Activated CD8-positive, alpha-beta memory T cell treated with anti-CD3 and anti-CD28 coated beads, Interleukin-2, amount 50 U/mL, for 24 hours (primary cell): ENCODE data around the gene SLC39A5.
"Not testable (repeated sequence)": the region's sequence is repeated elsewhere in the genome, so short reads cannot be mapped to it uniquely, and the experiment has no call there.

Experiments
- DNase-seq: peaks from one replicate; pipeline ENCODE4 v3.0.0-alpha.2; 2020; ENCODE audit errors: extremely low read depth

Gene SLC39A5

DNA sequence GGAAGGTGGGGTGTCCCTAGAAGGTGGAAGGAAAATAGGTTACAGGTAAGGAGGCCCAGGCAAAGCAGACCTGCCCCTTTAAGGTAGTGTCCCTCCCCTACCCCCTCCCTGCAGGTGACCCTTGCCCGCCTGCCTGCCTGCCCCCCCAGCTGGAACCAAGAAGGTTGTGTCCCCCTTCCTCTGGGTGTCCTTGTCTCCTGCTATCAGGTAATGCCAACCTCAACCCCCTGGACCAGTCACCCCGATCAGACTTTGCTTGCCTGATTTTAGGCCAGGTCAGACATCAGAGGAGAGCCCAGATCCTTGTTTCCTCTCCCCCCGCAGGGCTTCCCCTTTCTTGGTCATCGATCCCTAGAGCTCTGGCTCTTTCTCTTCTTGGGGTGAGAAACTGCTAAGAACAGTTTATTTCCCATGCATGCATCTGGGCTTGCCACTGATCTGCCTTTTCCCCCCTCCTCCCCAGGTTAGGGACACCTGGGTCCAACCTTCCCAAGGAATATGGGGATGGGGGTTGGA lies at the start of gene SLC39A5:
Gene SLC39A5, plus strand, starts transcription at position 136 of the 516 bp plus-strand sequence. CDS start 1,224 bp downstream, outside the sequence.
- DNase-seq, result no peak

DNA sequence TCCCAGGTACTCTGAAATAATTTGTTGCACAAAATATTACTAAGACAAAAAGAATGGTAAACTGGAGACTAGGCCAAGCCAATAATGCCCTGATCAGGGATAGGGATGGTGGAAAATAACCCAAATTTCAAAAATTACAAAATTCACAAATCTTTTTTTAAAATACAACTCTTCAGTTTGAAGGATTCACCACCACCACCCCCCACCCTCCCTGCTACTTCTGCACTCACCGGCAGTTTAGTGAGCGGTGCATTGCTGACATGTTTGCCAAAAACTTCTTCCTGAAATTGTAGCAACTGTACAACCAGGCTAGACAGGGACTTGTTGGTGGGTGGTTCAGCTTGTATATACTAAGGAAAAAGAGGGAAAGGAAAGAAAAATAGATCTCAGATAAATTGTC lies 42.9 kb upstream of the SLC39A5 start:
- no peak for DNase-seq

GRCh38 chr12:56188131-56188777 lies 41.6 kb upstream of the SLC39A5 start:
- no peak for DNase-seq

- DNase-seq, result no peak
Observed at GRCh38 chr12:56188778-56189098, 41.1 kb upstream of the SLC39A5 start.

- peak; percentile 60 for DNase-seq
Observed at GRCh38 chr12:56189099-56189917, 40.5 kb upstream of the SLC39A5 start, which contains the start of gene SMARCC2. TSS of gene SMARCC2 (minus strand) at chr12:56189483. CDS start at chr12:56189461, 22 bp downstream.

DNA sequence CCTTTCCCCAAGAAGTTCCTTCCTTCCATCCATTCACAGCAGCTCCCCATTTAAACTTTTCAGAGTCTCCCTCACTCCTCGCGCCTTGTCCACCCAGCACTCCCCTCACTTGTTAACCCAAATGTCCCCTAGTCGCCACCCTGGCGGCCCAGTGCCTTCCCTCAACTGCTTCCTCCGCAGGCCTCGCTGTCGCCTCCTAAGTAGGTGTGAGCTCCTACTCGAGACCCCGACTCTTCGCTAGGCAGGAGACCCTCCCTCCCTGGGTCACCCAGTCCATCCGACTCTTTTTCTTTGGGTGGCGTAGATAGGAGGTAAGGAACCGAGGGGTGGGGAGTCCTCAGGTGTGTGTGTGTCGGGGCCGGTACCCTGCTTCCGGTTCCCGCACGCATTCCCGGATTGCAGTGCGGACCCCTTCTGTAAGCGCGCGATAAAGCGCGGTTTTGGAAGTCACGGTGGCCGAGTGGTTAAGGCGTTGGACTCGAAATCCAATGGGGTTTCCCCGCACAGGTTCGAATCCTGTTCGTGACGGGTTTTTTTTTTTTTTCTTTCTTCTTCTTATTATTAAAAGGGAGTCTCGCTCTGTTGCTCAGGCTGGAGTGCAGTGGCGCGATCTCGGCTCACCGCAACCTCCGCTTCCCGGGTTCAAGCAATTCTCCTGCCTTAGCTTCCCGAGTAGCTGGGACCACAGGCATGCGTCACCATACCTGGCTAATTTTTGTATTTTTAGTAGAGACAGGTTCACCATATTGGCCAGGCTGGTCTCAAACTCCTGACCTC lies 39.7 kb upstream of the SLC39A5 start:
- DNase-seq, result peak; percentile 66

DNA sequence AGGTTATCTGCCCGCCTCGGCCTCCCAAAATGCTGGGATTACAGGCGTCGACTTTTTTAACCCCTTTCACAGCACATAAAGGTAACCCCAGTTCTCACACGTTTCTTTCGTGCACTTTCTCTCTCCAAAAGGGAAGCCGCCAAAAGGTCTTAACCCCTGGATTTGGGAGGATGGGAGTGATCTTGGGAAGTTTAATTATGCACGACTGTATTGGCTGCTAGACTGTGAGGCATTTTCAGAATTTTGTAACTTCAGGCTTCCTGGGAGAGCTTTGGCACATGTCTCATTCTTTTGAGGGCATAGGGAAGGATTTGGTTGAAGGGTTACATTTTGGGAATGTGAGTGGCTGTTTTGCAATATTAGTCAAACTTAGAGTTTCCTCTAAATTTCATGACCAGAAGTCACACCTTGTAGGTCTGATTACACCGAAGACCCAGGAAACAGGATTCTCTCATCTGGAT lies 39.1 kb upstream of the SLC39A5 start:
- no peak for DNase-seq

- no peak for DNase-seq
Observed at GRCh38 chr12:56192582-56192981, 37.3 kb upstream of the SLC39A5 start.

DNA sequence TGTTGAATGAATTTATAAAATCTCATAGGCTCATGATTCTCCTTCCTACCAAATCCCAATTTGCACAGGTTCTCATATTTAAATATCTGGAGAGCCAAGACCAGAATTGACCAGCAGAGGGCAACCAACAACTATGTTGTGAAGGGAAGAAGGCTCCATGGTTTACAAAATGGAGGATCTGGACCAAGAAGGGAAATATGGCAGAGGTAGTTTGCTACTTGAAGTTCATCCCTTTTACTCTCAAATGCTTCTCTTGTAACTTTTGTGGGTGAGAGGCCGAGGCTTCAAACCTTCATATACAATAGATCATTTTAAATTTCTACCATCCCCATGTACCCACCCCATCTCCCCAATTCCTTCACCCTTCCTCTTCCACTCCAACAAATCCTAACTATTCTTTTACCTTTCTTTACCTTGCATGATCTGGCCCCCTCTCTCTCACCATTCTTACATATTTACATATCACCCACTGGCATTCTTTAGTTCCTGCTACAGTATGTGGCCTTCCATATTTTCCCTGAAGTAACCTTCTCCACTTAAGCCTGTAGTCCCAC lies 36.7 kb upstream of the SLC39A5 start:
- DNase-seq, result peak; percentile 57

DNA sequence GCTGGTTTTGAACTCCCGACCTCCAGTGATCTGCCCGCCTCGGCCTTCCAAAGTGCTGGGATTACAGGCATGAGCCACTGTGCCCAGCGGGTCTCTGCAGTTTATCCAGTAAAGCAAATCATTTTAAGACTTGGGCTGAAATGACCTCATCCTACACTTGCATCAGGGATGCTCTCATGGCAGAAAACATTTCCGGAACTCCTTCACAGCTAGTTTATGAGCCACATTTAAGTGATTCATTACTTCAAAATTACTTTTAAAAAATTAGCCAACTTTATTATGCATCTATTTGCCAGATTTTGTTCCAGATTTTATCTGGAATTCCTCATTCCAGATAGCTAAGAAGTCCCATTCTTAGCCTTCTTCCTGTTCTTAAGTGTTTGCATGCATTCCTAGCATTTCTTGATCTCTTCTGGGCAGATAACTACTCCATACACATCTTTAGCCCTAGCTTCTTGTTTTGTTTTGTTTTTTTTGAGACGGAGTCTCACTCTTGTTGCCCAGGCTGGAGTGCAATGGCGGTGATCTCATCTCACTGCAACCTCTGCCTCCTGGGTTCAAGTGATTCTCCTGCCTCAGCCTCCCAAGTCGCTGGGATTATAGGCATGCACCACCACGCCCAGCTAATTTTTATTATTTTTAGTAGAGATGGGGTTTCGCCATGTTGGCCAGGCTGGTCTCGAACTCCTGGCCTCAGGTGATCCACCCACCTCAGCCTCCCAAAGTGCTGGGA lies 32.9 kb upstream of the SLC39A5 start:
- DNase-seq, result not testable (repeated sequence)

DNA sequence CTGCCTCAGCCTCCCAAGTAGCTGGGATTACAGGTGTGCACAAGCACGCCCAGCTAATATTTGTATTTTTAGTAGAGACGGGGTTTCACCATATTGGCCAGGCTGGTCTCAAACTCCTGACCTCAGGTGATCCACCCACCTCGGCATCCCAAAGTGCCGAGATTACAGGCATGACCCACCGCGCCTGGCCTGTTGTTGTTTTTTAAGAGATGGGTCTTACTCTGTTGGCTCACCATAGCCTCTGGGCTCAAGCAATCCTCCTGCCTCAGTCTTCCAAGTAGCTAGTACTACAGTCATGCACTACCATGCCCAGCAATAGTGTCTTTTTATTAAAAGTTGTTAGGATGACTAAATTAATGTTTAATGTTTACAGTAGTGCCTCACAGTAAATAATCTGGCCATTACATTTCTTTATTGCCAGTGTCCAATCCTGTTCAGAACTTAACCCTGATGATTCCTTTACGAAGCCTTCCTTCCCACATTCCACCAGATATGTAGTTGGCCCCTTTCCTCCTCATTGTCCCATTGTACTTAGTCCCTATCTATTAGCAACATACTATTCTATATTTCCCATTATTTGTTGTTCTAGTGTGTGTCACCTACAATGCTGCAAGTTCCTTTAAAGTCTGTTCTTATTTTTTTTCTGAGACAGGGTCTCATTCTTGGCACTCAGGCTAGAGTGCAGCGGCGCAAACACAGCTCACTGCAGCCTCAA lies 31.8 kb upstream of the SLC39A5 start:
- DNase-seq, result no peak

DNA sequence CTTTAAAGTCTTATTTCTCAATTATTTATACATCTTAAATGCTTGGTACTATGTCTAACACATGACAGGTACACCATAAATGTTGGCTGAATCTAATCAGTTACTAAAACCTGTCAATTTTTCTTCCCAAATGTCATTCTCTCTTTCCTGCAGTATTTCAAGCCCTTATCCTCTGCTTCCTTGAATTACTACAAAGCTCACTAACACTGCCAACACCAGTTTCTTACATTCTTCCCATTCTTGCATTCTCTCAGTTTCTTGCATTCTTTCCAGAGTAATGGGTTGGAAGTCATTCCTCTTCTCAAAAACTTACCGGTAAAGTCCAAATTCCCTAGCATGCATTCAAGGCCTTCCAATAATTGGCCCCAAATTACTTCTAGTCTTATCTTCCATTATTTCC lies 31.0 kb upstream of the SLC39A5 start:
- no peak for DNase-seq

DNA sequence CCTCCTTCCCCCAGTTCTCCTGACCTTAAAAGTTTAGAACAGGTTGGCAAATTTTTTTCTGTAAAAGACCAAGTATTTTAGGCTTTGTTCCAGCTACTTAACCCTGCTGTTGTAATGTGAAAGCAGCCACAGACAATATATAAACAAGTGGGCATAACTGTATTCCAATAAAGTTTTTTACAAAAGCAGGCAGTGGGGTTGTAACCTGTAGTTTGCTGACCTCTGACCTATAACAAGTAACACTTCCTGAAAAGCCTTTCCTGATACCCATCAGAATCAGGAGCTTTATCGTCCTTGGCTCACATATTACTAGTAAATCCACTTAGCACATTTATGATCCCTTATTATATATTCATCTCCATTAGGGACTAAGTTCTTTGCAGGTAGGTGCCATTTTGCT lies 27.5 kb upstream of the SLC39A5 start:
- no peak for DNase-seq

DNA sequence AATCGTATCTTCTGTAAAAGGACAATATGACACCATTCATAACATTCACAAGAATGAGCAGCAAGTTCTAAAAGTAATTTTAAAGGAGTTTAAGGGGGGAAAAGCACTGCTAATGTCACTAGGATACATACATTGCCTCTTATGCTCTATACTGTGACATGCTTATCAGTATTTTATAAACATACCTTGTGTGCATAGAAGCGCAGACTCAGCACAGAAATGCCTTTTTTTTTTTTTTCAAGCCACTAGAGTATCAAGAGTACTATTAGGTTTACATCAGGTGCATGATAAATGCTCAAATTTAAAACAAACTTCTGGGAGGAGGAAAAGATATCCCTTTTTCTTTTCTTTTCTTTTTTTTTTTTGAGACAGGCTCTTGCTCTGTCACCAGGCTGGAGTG lies 27.0 kb upstream of the SLC39A5 start:
- no peak for DNase-seq

DNA sequence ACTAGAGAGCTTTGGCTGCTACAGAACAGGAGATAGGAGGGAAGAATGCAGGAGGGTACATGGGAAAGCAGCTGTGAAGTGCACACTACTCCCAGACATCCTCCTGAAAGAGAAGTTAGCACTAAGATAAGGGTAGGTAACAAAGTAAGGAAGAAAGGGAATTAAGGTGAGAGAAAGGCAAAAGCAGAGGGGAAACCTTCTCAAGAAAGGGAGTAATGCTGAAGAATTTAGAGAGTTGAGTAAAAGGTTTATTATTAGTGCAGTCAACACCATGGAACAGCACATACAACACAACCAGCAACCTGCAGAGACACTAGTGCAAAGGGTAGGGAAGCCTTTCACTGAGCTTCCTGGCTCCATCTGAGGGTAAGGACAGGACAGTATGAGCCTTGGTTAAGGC lies 25.6 kb upstream of the SLC39A5 start:
- DNase-seq, result no peak

DNA sequence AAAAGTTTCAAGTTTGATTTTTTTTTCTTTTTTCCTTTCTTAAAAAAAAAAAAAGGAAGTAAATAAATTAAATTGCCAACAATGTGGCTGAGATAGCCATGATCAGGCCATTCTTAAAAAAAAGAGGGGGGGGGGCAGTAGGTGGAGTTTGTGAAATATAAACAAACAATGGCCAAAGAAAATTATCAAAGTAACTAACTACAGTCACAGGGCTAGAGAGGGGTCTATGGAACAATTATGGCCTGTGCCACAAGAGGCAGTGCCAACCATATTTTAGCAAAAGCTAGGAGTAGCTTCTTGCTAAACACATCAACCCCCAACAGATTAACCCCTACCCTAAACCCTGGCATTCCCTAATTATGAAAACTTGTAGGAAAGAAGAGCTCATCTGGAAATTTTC lies 24.4 kb upstream of the SLC39A5 start:
- no peak for DNase-seq

DNA sequence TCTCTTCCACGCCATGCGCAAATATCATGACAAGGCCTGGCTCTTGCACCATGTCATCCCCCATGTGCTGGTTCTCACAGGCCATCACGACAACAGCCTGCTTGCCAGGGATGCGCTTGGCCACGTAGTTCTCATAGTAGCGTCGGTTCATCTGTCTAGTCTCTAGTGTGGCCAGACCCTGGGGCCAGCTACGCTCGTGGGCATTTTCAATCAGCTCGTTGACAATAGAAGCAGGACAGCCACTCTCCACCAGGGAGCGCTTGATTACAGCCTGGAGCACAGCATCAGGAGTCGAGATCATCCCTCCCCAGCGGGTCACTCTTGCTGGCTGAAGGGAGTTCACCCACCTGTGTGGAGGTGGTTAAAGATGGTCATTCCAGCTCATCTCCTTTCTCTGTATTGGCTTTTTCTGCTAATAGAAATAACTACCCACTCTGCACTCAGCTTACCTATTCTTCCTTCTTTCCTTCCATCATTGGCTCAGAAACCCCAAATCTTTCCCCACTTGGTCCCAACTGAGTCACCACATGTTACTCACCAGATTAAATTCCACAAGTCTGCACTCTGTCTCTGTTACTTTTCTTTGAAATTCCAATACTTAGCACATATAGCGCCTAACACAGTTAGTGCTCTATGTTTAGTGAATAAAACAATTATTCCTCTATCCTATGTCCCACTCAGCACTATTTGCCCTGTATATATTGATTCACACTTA lies 23.2 kb upstream of the SLC39A5 start:
- no peak for DNase-seq

DNA sequence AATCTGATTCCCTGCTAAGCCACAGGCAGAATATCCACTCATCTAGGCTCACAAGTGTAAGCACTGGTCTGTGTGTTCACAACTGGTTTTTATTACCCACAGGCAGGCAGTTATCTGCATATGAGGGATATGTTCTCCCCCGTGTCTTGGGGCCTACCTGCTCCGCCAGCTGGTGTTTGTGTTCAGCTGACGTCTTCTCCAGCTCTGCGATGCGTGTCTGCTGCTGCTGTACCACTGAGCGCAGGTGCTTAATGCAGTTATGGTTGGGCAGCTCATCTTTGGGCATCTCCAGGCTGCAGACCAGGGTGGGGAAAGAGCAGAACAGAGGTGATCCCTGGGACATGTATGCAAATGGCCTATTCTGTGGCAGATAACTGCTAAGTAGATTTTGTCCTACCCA lies 21.8 kb upstream of the SLC39A5 start:
- no peak for DNase-seq

DNA sequence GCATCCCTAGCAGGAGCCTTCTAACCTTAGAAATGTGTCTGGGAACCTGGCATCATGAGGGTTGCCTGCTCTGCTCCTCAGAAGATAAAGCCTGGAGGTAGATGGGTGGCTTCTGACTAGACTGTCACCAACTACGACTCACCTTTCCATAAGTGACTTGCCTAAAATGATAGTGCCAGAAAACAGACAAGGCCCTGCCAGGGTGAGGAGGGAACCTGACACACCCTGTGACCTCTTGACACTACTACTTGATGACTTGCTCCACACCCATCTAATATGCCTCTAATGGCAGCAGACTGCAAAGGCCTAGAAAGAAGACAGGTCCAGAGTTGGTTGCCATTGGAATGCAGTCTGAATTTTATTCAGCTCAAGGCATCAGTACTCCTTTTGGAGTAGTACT lies 17.5 kb upstream of the SLC39A5 start:
- no peak for DNase-seq

- DNase-seq, result no peak
Observed at GRCh38 chr12:56213878-56214277, 16.0 kb upstream of the SLC39A5 start.
